HG03108 (cell line): ENCODE measurements around the gene PNPLA7.

Experiments
- ATAC-seq: cut with Tn5 transposase; IDR thresholded peaks from one replicate; pipeline ENCODE4 v1.9.1; 2021; ENCODE audit warnings: moderate library complexity; ENCODE audit not compliant: unreplicated experiment

PNPLA7 gene

DNA sequence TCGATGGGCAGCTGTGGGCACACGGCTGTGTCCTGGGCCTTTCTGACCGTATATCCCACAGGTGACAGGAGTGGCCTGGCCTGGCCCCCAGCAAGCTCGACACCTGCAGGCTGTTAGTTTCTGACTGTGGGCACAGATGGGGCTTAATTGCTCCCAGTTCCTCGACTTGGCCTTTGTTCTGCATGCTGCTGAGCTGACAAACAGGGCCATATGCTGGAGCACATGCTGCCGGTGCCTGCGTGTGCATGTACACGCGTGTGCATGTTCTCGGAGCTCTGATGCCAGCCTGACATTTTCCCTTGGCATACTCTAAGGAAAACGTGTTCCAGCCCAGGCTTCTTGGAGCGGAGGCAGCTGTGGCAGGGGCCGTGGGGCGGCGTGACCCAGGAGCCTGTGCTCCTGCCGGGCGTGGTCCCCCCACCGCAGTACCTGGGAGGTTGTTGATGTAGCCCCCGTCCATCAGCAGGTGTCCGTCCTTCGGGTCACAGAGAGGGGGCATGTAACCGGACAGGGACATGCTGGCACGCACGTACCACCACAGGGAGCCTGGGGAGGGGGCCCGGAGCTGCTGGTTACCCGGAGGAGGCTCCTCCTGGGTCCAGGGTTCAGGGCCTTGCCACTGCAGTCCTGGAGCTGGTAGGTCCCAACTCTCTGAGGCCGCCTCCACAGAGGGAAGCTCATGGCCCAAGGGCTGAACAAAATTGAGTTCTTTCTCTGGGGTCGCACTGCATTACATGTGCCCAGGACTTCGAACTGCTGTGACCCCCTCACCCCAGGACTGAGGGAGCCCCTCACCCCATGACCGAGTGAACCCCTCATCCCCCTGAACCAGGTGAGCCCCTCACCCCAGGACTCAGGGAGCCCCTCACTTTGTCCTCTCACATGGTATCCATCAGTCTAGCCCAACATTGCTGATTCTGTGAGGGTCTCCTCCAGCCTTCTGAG, 86.9 kb downstream of the PNPLA7 start:
- no peak for ATAC-seq

DNA sequence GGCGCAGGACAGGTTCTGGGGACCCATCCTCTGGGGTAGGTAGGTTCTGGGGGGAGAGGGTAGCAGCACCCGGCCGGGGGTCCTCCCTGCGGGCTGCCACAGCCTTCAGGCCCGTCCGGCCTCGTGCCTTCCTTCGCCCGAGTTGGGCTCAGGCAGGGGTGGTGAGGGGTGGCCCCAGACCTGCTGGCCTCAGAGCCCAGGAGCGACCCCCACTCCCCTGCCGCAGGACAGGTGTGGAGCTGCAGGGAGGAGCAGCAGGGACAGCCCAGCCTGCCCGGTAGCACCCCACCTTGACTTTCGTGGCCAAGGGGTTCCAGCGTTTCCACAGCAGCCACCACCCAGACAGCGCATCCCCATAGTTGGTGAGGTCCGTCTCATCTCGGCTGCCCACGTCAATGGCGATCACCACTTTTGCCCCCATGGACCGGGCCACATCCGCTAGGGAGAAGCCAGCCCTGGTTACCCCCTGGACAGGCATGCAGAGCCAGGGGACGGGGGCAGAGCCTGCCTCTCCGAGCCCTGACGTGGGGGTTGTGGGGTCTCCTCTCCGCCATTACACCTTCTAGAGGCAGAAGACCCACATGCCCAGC, 87.7 kb downstream of the PNPLA7 start:
- no peak for ATAC-seq

DNA sequence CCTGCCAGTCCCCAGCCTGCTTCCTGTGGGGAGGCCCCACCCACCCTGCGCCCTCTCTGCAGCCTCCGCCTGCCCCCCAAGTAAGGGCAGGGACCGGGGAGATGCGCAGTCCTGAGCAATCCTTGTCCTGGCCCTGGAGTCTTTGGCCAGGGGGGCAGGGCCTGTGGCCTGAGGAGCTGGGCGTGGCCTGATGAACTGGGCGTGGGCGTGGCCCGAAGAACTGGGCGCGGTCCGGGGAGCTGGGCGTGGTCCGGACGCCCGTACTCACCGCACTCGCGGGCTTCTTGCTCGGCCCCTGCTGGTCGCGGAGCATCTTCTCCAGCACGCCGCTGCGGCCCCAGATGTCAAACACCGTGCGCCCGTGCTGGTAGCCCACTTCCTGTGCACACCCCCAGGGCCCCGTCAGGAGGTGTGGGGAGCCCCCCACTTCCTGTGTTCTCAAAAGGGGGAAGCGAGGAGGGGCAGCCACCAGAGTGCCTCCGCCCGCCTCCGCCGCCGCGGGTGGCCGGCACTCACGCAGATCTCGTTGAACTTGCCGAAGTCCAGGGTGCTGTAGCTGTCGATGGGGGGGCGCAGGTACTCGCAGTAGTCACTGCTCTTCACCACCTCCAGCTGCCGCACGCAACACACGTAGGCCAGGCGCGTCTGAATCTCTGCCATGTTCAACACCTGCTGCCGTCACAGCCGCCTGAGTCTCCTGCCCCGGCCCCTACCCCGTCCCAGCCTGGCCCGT, 88.4 kb downstream of the PNPLA7 start:
- ATAC-seq = peak; percentile 72

DNA sequence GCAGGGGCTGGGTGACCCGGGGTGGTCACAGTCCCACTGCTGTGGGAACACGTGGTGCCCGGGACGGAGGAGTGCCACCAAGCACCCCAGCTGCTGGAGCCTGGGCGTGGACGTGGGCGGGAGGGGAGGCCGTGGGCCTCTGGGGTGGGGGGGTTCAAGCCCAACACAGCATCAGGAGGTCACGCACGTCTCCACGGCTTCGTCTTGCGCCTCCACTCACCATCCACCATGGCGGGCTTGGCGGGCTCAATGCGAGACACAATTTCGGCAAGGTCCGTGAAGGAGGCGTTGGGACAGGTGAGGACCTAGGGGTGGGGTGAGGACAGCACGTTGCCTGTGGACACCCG, 88.9 kb downstream of the PNPLA7 start:
- no peak for ATAC-seq

DNA sequence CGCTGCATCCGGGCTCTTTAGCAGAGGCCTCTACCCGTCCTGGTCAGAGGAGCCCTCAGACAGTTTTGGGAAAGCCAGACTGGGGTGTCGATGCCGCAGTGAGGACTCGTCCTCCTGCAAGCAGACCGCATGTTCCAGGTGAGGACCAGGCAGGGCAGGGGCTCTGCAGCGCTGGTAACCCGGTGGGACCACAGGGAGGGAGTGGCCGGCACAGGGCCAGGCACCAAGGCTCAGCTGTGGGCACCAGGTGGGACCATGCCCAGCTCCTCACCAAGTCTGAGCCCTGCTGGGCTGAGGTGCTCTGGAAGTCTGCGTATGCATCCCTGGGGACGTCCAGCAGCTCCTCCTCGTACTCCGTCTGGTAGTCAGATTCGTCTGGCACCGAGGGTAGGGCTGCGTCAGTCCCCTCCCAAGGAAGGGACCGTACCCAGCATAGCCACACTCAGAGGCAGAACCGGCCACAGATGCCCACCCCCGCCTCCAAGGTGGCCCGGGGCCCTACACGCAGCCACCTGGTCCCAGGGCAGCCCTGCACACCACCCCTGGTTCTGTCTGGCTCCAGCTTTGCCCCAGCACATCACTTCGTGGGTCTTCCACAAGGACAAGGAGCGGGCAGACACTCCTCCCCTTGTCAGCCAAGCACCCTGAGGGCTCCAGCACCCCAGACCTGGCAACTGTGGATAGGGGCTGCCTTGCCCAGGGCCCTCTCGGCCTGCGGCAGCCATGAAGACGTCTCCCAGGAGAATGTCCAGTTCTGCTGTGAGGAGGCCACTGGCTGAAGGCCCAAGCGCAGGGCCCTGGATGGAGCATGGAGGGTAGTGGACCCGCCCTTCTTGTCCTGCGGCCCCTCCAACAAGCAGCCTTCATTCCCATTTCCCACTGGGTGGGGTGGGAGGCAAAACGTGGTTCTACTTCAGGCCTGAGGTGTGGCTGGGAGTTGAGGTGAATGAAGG, 89.6 kb downstream of the PNPLA7 start:
- ATAC-seq = no peak

DNA sequence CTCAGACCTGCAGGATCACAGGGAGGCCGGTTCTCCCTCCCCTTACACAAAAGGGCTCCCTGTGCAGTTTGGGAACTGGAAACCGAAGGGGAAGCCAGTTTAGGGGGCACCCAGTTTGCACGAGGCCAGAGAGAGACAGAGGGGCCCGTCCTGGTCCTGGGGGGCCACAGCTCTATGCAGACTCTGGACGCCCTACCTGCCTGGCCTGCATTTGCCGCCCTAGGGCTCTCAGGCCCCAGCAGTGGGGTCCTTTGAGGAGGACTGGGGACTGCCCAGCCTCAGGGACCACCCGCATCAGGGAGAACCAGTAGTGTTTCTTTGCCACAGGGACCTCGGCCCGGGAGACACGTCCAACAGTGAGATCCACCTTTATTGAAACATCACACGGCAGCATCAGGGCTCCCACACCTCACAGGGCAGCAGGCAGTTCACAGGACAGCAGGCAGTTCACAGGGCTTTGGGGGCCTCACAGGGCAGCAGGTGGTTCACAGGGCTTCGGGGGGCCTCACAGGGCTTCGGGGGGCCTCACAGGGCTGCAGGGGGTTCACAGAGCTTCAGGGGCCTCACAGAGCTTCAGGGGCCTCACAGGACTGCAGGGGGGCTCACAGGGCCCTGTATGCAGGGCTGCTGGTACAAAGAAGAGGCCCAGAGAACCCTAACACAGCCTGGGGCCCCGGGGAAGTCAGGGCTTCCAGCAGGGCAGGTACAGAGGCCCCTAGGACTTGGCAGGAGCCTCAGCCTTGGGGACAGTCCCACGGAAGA, 90.4 kb downstream of the PNPLA7 start:
- no peak for ATAC-seq

DNA sequence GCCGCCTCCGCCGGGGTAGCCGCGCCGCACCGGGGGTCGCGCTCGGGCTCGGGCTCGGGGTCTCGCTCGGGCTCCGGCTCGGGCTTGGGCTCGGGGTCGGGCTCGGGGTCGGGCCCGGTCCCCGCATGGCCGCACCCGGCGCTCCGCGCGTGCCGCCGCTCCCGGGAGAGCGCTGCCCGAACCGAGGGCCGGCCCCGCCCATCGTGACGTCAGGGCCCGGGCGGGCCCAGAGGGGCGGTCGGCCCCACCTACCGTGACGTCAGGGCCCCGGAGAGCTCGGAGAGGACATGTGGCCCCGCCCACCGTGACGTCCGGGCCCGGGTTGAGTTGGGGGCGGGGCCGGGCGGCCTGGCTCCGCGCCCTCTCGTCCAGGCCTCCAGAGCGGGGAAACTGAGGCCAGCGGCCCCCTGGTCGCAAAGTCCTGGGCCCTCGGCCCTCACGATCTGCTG, 91.0 kb downstream of the PNPLA7 start, which contains the start of gene NSMF:
Gene NSMF (minus strand): TSS at position 183 of the 449 bp plus-strand sequence. CDS start 232 bp downstream, outside the sequence.
- peak; percentile 47 for ATAC-seq

DNA sequence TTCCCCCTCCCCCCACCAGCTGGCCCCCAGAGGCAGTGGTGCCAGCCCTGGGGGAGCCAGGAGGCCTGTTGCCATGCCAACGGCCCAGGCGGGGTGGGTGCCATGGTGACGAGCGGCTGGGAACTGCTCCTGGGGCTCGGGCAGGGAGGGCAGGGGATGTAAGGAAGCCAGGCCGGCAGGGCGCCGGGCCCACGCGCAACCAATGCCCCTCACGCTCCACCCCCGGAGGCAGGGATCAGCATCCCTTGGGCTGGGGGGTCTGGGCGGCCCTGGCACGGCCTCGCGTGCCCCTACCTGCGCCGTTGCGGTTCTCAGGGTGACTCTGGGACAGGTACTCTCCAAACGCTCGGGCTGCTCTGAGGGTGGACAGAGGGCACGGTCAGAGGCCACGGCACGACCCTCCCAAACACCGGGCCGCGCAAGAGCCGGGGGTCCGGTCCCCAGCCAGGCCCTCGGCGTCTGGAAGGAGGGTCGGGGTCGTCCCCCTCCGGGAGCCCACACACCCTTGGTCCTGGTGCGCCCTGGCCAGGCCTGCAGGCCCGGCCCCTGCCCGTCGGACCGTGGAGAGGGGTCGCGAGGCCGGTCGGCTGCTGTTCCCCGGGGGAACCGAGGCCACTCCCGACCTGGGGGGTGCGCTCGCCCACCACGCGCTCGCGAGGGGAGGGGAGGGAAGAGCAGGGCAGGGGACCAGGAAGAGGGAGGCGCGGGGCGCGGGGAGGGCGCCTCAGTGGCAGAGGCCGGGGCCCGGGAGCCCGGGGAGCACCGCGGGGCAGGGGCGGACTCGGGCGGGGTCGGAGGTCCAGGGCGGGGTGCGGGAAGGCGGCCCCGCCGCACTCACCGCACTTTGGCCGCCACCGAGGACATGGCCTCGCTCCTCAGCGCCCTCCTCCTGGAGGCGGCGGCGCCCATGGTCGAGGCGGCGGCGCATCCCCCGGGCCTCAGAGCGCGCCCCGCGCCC, 91.7 kb downstream of the PNPLA7 start:
- ATAC-seq = peak; percentile 1

DNA sequence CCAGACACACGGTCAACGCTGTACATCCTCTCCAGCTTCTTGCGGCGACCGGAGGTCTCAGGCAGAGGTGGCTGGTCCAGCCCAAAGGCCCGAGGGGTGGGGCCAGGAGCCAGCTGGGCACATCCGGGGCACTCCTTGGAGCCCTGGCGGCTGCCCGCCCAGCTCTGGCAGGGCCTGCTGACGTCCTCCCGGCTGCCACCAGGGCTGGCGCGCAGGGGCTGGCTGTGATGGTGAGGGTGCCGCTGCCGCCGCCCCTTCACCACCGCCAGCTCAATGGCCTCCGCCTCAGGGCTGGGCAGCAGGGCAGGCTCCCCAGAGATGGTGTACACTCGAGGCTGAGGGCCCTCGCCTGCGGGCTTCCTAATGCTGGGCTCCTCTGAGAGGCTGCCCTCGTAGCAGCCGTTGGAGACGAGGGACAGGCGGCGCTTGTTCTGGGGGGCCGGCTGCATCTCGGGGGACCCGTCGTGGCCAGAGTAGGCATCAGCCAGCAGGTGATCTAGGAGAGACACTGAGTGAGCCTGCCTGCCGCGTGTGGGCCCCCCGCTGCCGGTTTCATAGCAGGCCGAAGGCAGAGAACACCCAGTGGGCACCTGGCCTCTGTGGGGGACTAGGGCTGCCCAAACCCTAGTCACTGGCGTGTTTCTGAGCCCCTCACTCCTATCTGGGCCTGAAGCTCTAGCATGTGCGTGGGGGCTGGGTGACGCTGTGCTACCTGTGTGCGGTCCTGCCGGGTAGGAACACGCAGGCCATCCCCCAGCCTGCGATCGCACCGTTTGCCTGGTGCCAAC, 92.6 kb downstream of the PNPLA7 start:
- no peak for ATAC-seq

DNA sequence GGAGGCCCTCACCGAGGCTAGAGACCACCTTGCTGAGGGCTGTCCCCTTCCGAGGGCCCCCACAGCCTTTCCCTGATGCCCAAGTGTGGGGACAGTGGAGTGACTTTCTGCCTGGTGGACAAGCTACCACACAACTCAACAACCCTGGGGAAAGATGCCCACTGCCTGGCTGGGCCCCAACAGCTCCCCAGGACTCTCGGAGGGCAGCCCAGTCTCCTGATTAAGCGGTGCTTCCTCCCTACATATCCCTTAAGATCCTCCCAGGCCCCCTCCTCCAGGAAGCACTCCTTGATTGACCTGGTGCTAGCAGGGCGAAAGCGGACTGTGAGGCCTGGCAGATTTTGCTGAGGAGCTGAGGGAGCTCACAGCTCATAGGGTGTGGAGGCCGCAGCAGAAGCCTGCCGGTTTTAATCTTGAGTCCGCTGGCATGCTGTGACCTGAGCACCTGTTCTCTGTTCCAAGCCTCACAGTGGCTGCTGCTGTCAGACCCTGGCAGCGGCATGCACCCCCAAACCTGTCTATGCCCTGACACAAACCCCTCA, 93.3 kb downstream of the PNPLA7 start:
- no peak for ATAC-seq

DNA sequence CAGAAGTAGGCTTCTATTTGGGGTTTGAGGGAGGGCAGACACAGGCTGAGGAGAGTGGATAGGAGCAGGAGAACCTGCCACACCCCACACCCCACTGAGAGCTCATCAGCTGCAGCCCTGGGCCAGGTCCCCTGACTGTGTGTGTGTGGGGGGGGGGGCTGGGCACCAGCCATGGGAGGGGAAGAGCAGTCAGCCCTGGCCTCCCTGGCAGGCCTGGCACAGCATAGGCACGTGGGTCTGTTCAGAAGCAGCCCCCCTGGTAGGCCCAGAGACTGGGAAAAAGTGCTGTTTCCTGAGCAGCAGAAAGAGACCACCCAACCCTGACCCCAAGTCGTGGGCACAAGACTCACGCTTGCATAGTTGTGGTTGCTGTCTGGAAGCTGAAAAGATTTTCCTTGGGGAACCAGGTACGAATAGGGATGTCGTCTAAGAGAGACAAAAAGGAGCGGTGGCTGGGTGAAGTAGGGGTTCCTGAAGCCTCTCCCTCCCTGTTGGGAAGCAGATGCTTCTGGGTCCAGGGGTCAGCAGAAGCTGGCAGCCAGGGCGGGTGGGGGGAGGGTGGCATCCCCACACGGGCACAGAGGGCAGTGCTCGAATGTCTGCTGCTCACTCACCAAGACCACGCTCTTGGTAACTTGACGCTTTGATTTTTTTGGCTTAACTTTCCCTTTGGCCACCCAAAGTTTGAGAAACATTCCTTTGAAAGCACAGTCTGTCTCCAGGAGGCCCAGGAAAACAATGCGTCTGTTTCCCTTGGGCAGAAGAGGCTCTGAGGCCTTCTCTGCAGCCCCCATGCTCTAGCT, 93.9 kb downstream of the PNPLA7 start:
- no peak for ATAC-seq

DNA sequence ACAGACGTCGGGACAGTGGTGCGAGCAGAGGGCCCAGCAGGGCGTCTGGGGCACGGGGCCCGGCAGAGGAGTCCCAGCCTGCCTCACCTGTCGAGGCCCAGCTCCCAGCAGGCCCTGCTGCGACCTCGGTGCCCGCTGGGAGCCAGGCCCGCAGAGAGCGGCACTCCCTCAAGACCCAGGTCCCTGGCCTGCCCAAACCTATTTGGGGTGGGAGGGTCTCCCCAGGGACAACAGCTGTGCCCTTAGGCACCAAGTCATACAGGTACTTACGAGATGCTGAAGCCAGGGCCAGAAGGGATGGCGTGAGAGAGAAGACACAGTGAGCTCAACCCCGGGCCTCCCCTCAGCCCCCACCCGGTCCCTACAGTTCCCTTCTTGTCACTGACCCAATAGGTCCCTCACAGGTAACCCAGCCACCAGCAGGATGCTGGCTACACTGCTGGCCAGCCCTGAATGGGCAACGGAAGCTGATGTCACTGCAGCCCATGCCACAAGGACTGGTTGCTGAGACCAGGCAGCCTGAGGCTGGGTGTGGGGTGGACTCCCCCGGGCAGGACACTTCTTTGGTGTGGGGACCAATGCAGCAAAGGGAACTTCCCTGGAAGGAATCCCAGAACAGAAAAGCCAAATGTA, 94.7 kb downstream of the PNPLA7 start:
- ATAC-seq = no peak

DNA sequence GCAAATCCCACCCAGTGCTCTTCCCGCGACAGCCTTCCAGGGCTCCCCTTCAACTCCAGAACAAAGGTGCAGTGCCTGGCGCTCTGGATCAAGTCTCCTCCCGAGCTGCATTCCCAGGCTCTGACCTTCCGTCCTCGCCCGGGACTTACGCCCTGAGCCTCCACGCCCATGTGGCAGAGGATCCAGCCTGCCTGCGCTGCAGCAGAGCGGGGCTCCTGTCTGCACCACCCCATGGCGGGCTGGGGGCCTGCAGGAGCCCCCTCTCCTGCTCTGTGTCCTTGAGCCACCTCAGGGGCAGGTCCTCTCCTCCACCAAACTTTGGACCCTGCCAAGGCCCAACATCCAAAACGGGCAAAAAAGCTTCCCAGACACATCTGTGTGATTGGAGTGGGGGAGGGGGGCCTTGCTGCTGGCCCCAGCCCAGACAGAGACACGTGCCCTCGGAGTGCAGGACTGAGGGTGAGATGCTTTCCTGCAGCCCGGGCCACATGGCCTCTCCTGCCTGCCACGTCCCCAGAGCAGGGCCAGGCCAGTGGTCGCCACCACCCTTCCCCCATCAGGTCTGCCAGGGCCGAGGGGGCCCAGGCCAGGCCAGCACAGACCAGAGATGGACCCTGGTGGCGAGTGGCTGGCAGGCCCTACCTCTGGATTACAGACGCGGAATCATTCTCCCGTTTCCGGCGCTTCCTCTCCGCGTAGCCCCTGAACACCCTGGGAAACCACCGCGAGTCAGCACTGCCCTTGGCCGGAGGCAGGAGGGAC, 95.4 kb downstream of the PNPLA7 start:
- no peak for ATAC-seq

DNA sequence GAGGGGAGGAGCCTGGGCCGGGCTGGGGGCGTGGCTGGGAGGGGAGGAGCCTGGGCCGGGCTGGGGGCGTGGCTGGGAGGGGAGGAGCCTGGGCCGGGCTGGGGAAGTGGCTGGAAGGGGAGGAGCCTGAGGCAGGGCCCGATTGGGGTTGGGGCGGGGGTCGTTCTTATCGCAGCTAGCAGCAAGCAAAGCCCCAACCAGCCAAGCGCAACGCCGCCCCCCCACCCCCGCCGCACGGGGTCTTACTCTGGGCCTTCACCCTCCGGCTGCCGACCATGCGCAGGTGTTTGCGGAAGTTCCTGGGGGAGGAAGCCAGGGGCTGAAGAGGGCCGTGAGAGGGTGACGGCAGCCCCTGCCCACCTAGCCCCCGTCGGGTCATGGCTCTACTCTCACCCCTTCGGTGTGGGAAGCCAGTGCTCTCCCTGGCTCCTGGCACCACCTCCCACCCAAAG, 96.0 kb downstream of the PNPLA7 start:
- peak; percentile 28 for ATAC-seq

DNA sequence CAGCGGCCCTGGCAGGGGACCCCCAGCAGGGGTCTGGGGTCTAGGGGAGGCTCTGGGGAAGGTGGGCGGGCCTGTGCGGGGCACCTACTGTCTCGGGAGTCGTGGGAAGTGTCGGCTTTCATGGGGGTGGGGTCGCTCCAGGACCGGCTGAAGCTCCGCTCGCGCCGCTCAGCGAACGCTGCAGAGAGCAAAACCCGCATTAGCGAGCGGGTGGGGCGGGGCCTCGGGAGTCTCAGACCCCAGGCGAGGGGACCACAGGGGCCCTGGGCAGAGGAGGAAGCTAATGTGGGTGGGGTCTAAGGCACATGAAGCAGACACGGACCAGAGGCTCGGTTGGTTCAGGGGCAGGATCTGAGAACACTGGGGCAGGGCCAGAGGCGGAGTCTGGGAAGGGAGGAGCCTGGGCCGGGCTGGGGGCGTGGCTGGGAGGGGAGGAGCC, 96.5 kb downstream of the PNPLA7 start:
- peak; percentile 51 for ATAC-seq
